HG03064 (cell line): ENCODE measurements around the gene UBR4.

Source experiments
- ATAC-seq: cut with Tn5 transposase; IDR thresholded peaks from one replicate; pipeline ENCODE4 v1.9.1; 2021; ENCODE audit warnings: low read depth; ENCODE audit not compliant: unreplicated experiment

UBR4 gene

DNA sequence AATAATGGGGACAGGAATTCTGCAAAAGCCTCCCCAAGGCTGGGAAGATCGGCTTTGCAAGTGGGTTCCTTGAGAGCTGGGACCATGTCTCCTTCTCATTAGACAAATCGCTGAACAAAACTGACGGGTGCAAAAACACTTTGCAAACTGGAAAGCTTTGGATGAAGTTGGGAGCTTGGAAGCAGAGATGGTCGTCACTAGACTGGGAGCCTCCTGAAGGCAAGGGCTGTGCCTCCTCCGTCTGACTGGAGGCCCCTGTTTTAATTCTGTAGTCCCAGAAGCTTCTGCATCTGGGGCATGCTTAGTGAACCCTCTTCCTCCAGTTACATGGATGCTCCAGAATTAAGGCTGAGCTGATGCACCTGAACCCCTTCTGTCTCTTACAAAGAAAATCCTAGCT, 171.3 kb downstream of the UBR4 start:
- no peak for ATAC-seq

DNA sequence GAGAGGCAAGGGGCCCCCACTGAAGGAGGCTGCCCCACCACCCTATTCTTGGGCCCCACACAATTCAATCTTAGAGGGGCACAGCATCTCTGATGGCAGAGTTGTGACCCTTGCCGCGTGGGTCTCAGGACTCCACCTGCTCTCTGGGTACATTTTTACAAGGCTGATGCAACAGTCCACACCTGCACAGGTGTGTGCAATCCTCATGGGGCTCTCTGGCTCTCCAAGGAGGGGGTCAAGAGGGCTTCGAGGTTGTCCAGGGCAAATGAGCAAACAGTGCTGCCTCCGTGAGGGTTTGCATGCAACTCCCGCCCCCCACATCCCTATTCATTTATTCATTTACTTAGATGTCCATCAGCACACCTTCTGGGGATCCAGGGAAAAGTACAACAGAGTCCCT, 172.0 kb downstream of the UBR4 start:
- ATAC-seq = no peak

DNA sequence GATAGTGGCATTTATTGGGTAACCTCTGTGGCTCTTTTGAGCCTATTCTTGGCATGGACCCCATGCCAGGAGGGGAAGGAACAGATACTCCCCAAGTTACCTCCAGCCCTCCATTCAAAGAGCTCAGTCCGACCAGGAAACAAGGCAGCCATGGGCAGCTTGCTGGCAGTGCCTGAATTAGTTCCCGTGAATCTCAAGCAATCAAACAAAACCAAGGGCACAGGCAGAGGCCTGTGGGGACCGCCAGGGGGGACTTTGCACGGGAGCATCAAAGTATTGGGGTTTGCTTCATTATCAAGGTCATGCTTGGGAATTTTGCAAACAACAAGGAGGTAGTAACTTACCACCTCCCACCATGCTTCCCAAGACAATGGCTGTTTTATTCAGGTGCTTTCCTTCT, 172.4 kb downstream of the UBR4 start:
- ATAC-seq = no peak

DNA sequence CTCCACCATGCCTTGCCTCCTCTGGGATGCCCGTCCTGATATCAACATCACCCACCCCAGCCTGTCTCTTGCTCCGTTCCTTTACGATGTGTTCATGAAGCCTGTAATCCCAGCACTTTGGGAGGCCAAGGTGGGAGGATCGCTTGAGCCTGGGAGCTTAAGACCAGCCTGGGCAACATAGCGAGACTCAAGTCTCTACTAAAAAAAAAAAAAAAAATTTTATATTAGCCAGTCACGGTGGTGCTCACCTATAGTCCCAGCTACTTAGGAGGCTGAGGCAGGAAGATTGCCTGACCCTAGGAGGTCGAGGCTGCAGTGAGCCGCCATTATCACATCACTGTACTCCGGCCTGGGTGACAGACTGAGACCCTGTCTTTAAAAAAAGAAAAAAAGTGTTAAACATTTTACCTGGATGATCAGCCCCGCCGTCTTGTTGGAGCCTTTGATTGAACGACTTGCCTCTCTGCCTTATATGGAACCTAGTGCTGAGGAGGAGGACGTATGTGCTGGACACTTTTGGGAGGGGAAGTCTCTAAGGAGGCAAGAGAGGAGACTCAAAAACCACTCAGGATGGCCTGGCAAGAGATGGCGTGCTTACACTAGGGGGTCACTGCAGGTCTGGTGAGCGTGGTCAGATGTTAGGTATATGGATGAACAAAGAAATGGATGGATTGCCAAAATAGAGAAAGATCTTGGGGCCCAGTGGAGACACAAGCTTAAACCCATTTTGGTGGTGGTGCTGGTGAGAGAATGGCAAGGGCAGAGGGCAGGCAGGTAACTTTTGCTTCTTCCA, 173.1 kb downstream of the UBR4 start:
- no peak for ATAC-seq

DNA sequence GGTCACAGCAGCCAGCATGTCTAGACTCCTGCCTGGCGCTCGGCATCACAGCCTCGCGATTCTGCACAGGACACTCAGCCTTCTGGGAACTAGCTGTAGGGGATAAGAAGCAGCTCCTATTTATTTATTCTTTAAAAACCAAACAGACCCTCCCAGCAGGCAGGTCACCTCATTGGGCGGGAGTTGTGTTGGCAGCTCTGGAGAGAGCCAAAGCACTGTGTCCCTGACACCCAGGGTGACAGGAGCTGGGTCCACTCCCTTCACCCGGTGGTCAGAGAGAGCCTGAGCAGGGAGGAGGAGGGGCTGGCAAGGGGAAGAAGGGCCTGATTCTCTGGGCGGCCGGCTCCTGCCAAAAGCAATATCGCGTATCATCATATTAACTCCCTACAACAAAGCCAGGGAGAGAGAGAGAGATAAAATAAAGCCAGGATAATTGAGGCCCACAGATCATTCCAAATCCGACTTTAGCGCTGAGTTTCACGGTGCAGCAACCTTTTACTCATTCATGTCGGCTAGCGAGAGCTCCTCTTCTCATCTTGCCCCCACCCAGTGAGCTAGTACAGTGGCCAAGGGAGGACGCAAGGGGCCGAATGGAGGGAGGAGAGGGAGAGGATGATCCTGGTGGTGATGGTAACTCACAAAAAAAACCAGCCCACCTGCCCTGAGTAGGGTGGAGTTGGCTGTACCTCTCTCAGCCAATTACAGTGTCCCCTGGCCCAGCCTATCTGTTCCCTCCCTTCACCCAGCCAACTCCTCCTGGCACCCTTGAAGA, 173.8 kb downstream of the UBR4 start:
- ATAC-seq = no peak

DNA sequence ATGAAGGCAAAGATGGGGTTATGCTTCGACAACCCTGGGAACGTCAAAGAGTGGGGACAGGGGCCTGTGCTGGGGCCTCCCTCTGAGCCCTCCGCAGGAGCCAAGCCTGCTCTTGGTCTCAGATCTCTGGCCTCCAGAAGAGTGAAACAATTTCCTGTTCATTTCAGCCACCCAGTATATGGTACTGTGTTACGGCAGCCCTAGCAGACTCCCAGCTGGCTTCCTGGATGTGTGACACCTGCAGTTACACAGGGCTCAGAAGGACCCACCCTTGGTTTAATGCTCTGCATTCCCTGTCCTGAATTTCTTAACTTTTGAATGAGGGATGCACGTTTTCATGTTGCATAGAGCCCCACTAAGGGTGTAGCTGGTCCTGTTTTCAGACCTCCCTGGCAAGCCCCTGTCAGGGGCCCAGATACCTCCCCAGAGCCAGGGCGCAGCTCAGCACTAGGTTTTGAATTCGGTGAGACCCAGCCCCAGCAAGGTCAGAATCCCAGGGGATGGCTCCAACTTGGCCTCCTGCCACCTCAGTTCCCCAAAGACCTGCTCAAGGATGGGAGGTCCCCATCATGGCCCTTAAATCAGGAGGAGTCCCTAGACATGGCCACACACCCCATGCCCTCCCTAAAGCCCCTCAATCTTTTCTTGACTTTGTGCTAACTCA, 174.6 kb downstream of the UBR4 start:
- no peak for ATAC-seq

DNA sequence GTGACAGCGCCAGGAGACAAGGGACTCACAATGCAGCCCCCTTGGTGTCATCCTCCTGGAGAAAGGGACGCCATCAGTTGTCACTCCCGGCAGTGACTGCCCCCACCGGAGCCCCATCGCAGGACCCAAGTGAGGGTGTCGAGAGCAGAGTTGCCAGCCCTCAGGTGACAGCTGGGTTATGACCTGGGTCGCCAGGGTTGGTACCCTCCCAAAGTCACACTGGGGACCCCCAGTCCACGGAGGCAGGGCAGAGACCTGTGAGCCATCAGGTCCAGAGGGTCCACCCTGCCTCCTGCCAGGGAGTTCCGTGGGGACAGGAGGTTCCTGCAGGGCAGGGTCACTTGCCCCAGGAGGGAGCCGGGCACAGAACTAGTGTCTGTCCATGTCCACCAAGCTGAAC, 175.3 kb downstream of the UBR4 start:
- ATAC-seq = no peak

DNA sequence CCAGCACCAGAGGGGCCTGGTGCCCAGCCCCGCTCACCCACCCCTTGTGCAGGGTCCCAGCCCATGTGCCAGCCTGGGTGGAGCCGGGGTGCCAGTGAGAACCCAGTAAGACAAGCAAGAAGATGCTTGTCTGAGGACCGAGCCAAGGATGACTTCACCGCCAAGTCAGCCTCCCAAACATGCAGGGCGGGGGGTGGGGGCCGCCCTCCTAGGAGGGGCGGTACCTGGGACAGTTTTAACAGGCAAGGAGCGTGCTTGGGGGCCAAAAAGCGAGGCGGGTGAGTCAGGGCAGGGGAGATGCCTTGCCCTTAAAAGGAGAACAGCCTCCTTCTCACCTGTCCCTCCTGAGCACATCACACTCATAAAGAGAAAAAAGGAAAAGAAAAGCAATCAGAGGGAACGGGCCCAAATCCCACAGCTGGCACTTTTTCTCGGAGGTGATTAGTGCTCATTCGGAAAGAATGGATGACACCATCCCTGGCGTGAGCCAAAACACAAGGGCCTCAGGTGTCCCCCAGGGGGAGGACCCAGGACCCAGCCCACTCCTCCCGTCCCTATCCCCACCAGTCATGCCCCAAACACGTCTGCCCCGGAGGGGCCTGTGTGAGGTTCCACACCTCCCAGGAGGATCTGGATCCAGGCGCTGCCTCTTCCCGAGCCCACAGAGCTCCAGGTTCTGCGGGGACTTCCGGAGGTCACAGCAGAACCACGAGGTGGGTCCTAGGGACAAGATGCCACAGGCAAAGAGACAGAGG, 176.0 kb downstream of the UBR4 start:
- ATAC-seq = no peak

DNA sequence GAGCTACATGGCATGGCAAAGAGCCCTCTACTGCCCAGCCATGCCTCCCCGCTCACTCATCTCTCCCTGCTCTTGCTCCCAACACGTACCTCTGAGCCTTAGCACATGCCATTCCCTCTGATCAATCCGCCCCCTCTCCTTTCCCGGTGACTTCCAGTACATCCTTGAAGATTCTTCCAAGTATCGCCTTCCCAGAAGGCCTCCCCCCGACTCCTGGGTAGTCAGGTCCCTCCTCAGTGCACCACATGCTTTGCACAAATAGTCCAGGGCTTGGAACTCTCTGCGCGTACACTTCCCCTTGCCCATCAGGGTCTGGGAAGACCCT, 176.6 kb downstream of the UBR4 start:
- ATAC-seq = no peak

DNA sequence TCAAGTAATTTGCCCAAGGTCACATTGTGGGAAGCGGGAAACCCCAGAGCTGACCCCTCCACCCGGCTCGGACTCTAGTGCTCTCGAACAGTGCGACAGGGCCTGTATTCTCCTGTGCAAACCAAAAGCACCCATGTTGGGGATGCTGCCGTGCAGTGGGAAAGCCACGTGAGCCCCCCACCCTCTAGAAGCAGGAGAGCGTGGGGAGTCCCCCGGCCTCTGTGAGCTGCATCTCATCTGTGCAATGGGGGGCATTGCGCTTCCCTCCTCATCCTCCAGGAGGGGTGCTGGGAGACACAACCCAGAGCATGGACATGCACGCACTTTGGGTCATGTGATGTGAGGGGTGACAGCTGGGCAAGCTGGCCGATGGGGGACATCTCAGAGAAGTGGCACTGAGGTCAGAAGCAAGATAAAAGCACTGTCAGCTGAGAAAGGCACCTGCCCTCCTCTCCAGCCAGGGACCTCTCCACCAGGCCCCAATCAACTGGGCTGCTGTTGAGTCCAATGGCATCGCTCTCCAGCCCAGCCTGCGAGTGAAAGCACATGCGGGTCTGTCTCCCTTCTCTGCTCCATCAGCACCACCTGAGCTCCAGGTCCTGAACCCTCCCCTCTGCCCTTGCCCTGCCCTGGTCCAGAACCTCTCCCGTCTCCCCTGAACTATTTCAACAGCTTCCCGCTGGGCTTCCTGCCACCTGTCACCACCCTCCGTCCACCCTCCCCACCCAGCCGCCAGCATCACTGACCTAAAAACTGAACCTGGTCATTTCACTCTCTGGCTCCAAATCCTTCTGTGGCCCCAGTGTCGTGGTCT, 177.2 kb downstream of the UBR4 start:
- no peak for ATAC-seq

DNA sequence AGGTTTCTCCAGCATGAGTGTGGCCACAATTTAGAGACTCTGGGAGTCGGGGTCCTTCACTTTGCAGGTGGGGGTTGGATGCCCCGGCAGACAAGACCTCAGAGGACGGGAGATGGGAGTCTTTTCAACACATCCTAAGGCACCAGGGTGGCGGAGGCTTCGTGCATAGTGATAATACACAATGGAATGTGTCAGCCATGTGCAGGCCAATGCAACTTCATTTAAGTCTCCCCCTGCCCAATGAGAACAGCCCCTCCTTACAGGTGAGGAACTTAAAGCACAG, 177.7 kb downstream of the UBR4 start:
- ATAC-seq = no peak

DNA sequence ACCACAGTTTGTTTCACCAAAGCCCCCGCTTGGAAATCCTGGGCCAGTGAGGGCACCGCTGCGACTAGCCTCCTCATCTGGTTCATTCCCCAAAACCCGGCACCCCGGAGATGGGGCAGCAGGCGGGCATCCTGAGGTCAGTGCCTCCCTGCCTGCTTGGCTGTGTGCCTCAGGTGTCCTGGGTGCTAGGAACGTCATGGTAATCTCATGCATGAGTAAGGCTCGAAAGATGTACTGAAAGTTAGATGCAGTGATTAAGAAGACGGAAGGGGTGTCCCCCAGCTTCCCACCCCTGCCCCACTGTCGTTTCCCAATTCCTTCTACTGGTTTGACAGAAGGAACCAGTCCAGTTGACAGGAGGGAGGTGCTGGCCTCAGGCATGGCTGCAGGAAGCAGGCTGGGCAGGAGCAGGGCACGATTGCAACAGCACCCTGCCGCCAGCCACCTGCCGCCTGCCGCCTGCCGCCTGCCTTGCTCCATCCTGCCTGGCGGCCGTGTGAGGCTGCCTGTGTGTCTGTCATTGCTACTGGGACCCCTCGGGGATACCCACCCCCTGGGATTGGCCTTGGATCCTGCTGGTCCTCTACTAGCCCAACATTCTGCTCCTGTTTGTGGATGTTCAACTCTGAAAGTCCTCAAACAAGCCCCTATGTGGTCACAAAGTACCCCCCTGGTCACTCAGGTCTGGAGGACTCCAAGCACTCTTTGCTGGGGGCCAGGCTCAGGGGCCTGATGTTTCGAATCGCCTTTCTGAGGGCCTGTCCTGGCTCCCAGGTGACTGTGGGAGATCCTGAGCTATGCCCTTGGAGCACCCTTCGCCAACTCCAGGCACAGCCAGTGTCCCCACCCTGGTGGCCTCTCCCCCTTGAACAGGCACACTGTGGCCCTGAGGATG, 180.6 kb downstream of the UBR4 start:
- ATAC-seq = no peak

DNA sequence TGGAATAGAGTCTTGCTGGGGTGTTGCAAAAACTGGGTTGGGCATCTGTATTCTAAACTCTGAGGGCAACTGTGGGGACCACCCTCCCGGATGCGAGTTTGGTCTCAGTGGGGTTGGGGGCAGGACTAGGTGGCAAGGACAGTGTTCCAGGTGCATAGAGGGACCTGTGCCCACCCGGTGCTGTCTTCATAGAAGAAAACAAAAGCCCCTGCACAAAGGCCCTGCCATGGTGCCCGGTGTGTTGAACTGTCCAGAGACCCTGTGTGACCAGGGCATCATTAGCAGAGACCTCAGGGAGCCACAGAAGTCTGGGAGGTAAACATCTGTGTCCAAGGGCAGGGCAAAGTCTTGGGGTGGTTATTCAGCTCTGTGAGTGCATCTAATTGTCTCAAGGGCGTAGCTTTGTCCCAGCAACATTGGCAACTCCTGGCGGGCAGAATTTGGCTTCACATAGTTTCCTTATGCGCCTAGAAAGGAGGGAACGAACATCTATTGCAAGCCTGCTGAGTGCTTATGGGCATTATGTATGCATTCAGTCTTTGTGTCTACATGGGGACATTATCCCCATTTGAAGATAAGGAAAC, 181.4 kb downstream of the UBR4 start:
- no peak for ATAC-seq

DNA sequence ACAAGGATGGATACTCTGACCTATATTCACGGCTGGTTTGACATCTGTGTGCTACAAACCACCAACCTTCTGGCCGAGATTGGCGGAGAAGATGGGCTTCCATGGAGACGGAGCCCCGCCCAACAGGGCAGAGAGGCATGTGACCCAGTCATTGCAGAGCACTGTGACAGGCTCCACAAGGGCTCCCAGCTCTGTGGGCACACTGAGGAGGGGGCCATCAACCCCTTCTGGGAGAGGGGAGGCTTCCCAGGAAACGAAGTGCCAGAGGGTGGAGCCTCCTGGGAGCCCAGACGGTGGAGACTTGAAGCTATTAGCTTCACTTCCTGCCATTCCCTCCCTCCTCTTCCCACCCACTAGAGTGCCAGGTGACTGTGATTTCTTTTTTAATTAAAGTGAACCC, 182.0 kb downstream of the UBR4 start:
- ATAC-seq = no peak
